Stimulated activated CD8-positive, alpha-beta memory T cell treated with anti-CD3 and anti-CD28 coated beads, Interleukin-4, amount 100 ng/mL, for 24 hours (primary cell): Measurements from ENCODE around the gene ZSCAN4.
A peak's percentile ranks its signal among the peaks of the same experiment; 100 is the strongest.

Source experiments
- DNase-seq: peaks from one replicate; pipeline ENCODE4 v3.0.0-alpha.2; 2020; ENCODE audit warnings: low read depth

ZSCAN4 gene

DNA sequence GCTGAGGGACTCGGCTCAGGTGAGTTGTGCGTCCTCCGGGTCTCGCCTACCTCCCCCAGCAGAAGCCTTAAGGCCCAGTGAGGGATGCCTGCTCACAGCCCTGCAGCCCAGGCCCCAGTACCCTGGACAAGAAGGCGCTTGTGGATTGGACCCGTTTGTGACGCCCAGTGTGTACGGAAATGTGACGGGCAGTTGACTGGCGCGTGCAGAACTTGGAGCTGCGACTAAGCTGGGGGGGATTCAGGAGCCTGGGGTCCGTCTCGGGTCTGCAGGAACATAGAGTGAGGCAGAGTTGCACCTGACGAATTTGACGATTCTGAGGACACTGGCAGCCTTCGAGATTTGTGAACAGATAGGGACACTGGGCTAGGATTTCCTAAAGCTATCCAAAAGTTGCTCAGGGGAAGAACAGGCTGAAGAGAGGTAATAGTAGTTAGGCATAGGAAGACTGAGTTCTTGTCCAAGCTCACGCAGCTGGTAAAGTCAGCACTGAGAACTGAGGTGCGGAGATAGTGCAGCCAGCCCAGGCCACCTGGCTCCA lies 13.6 kb downstream of the ZSCAN4 start:
- no peak for DNase-seq

DNA sequence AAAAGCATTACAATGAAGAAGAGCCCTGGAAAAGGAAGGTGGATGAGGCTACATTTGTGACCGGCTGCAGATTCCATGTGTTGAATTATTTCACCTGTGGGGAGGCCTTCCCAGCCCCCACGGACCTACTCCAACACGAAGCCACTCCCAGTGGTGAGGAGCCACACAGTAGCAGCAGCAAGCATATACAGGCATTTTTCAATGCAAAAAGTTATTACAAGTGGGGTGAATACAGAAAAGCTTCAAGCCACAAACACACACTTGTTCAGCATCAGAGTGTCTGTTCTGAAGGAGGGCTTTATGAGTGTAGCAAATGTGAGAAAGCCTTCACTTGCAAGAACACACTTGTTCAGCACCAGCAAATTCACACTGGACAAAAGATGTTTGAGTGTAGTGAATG lies 18.0 kb downstream of the ZSCAN4 start:
- no peak for DNase-seq

- no peak for DNase-seq
These were observed 18.8 kb downstream of the ZSCAN4 start for GRCh38 chr19:57687363-57688010.

DNA sequence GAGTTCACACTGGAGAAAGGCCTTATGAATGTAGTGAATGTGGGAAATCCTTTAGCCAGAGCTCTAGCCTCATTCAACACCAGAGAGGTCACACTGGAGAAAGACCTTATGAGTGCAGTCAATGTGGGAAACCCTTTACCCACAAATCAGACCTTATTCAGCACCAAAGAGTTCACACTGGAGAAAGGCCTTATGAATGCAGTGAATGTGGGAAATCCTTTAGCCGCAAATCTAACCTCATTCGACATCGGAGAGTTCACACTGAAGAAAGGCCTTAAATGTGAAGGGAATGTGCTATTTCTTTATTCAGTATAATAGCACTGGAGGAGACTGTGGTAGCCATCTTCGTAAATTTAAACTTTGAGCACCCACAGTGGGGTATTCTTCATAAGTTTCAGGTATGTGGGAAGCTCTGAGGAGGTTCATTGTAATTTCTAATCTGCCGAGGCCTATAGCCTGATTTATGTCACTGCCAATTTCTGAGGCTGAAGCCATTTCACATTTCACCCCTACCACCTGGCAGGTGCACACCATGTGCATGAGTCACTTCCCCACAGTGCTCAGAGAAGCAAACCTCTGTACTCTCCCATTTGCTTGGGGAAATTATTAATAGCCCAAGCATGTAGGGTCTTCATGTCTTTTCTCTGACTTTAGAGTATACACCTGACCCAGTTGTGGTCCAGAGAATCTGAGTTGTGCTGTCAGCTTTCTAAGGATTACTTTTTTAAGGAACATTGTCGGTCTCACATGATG lies 19.5 kb downstream of the ZSCAN4 start:
- no peak for DNase-seq

- DNase-seq: no peak
These were observed 21.0 kb downstream of the ZSCAN4 start for GRCh38 chr19:57689750-57690149.

- no peak for DNase-seq
These were observed 32.9 kb downstream of the ZSCAN4 start for GRCh38 chr19:57701625-57702024.

- no peak for DNase-seq
These were observed 37.6 kb downstream of the ZSCAN4 start for GRCh38 chr19:57706346-57706745.

DNA sequence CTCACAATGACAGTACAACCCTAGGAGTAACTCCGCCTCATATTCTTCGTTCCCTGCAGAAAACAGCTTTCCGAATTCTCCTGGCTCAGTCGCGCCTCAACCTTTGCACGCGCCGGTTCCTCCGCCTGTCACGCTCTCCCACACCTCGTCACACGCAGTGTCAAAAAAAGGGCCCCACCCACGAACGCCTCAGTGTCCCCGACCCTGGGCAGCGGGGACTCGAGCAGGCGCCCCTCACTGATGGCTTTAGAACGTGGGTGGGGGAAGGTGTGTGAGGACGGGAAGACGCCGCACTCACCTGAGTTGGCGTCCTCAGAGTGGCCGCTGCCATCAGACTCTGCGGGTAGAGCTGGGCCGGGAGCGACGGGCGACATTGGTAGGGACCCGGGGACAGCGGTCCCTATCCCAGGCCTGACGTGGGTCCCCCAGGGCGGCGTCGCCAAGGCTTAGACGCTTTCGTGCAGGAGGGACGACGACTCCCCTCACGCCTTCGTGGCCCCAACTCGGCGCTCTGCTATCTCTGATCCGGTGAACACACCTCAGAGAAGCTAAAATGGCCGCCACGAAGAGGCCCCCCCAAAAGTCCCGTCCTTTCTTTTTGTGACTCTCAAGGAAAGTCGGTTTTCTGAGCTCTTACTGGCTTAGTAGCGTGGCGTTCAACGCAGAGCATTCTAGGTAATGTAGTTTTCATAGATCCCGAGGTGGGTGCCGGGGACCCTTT lies 40.1 kb downstream of the ZSCAN4 start, which contains the start of gene ZNF154:
Gene ZNF154, minus strand, starts transcription at position 564 of the 721 bp plus-strand sequence. Its CDS starts 233 bp downstream, at position 331.
- DNase-seq: peak; percentile 4

DNA sequence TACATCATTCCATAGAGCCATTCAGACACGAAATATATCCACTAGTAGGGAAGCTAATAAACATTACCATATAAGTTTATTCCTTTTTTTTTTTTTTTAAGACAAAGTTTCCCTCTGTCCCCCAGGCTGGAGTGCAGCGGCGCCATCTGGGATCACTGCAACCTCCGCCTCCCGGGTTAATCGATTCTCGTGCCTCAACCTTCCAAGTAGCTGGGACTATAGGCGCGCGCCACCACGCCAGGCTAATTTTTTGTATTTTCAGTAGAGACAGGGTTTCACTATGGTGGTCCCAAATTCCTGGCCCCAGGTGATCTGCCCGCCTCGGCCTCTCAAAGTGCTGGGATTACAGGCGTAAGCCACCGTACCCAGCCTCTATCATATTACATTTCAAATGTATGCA lies 40.9 kb downstream of the ZSCAN4 start:
- no peak for DNase-seq

DNA sequence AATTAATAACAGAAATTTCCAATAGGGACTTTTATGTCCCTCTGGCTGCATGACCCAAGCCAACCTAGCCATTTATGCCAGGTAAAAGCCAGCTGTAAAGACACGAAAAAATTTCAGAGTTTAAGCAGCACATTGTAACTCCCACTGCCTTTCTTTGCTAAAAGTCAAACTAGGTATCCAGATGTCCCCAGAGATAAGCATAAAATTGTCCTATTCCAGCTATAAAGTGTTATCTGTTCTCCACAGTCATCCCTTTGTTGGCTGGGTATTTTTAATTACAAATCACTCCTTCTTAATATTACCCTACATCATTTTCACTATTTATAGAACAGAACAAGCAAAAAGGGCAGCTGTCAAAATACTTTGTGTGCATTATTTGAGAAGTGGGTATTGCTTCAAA lies 43.5 kb downstream of the ZSCAN4 start:
- DNase-seq: no peak

- DNase-seq: no peak
These were observed 50.7 kb downstream of the ZSCAN4 start for GRCh38 chr19:57719424-57719823.

DNA sequence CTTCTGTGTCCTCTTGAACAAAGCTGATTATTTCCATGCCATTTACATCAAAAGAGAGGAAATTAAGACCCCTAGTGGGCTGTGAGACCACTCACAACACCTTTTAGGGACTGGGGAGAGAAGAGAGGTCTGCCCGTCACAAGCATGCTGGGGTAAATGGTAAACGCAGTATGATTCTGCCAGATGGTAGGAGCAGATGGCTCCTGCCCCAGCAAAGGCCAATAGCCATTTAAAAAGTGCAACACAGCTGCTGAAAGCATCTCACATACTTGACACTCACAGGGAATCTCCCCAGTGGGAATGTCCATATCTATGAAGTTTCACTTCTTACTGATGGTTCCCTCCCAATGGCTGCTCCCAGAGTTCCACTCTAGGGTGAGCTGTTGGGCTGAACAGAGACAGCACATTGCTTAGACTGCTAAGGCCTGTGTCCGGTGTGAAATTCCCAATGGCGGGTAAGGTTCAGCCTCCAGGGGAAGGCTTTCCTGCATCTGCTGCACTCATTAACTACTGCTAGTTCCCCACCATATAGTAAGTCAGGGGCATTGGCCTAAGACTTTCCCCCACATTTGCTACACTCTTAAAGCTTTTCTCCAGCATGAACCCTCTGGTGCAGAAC lies 51.3 kb downstream of the ZSCAN4 start:
- no peak for DNase-seq

GRCh38 chr19:57720878-57721277 lies 52.1 kb downstream of the ZSCAN4 start:
- DNase-seq: no peak
